OCI-LY7 (cell line): Measurements from ENCODE around the gene UNC5B.

Experiments used
- EZH2phosphoT487 ChIP-seq: fragments of 200-600 bp; sonication (generic); IDR thresholded peaks from 2 replicates; pipeline ENCODE4 v1.6.1; 2018; ENCODE audit warnings: low read depth, borderline replicate concordance, mild to moderate bottlenecking, mixed run types, antibody characterized with exemption, low read length, moderate library complexity, mixed read lengths
- TF ChIP-seq, protein P1 (sequence below): fragments of 200-600 bp; sonication (generic); conservative IDR thresholded peaks from 2 replicates; pipeline ENCODE4 v1.5.1; 2014; ENCODE audit warnings: mild to moderate bottlenecking, antibody characterized with exemption, low read length, moderate library complexity, mixed read lengths

DNA sequence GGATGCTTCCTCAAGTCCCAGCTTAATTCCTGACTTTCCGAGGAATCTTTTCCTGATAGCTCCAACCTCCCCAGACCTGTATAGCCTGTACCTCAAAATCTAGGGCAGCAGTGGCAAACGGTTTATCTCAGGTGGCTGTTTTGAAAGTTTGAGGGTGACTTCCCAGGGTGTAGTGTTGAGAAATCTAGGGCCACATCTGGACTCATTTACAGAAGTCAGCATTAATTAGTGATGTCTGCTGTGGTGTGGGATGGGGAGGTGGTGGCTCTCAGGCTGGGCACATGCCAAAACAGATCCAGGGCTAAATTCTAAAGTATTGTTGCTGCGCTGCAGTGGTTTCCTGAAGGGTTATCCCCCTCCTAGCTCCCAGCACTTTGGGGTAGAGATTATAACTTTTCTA is 38.0 kb downstream of the UNC5B start:
- no peak for TF ChIP-seq EZH2phosphoT487
- TF ChIP-seq, protein P1, sequence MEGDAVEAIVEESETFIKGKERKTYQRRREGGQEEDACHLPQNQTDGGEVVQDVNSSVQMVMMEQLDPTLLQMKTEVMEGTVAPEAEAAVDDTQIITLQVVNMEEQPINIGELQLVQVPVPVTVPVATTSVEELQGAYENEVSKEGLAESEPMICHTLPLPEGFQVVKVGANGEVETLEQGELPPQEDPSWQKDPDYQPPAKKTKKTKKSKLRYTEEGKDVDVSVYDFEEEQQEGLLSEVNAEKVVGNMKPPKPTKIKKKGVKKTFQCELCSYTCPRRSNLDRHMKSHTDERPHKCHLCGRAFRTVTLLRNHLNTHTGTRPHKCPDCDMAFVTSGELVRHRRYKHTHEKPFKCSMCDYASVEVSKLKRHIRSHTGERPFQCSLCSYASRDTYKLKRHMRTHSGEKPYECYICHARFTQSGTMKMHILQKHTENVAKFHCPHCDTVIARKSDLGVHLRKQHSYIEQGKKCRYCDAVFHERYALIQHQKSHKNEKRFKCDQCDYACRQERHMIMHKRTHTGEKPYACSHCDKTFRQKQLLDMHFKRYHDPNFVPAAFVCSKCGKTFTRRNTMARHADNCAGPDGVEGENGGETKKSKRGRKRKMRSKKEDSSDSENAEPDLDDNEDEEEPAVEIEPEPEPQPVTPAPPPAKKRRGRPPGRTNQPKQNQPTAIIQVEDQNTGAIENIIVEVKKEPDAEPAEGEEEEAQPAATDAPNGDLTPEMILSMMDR: no peak
